Muscle of arm (tissue), 12 donors: ENCODE results near the gene PLEKHA6. TPM values are rescaled to one million over a fixed set of nuclear protein-coding genes. Genes with fewer than 3 reads are reported as not detected.
"Not testable (repeated sequence)": the region's sequence is repeated elsewhere in the genome, so short reads cannot be mapped to it uniquely, and the experiment has no call there.

ENCODE experiments used
- DNase-seq: peaks from one replicate; pipeline ENCODE4 v3.0.0-alpha.2; 2013
- polyA plus RNA-seq, 12 donors: library from polyadenylated mRNA; unstranded; fragments of 120-200 nt; gene quantifications; one replicate each; pipeline ENCODE4 v1.2.1, GENCODE V29; 2013; ENCODE audit not compliant: insufficient read length in 12 of 12

PLEKHA6 gene
- polyA plus RNA-seq, 12 donors: 2.2 to 18.5 (median 4.3) TPM; not detected in 1

- DNase-seq: no peak
Measured at GRCh38 chr1:204314171-204314892, 45.4 kb downstream of the PLEKHA6 start.

GRCh38 chr1:204313675-204314074 lies 46.1 kb downstream of the PLEKHA6 start:
- no peak for DNase-seq

DNA sequence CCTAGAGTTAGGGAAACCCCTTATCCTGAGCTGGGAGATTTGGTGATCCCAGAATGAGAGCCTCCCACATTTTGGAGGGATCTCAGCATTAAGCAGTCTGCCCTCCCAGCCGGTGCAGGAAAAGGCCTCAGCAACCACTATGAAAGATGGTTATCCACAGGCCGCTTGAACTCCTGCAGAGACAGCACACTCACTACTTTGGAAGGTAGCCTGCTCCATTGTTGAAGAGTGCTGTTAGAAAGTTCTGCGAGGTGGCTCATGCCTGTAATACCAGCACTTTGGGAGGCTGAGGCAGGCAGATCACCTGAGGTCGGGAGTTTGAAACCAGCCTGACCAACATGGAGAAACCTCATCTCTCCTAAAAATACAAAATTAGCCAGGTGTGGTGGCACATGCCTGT lies 48.8 kb downstream of the PLEKHA6 start:
- not testable (repeated sequence) for DNase-seq

DNA sequence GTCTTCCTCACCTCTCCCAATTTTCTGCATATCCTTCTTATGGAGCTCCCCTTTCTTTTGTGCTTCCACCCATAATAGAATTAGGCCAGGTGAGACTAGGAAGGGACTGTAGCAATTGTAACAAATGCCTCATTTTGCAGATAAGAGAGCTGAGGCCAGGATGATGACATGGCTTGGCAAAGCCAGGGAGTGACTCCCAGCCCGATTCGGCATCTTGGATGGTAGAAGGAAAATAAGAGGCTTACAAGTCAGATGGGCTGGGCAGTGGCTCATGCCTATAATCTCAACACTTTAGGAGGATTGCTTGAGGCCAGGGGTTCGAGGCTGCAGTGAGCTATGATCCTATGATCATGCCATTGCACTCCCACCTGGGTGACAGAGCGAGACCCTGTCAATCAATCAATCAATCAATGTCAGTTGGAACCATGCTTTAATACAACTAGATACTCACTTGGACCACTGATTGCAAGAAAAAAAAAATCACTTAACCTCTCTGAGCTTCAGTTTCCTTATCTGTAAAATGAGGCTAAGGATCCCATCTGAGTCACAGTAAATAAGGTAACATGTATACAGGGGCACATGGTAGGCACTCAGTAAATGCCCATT lies 51.6 kb downstream of the PLEKHA6 start:
- no peak for DNase-seq

DNA sequence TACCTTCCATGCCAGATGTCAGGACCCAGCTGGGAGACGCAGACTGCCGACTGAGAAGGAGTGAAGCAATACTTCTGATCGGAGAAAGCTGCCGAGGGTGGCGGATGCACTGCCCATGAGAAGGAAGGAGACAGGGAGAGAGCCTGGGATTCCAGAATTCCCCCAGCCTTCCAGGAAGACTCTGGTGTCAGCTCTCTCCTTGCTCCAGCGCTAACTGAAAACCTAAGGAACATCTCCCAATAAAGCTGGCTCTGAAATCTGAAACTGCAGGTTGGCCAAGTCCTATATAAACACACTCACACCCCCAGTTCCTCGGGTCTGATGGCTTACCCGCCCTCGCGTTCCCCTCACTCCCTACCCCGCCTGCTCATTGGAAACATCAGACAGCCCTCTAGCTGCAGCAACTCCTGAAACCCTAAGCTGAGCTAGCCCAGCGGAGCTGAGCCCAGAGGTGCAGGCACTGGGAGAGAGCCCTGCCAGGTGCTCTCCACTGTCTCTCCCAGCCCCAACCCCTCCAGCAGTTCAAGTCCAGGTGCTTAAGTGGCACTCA lies 52.3 kb downstream of the PLEKHA6 start:
- DNase-seq: peak; percentile 38

DNA sequence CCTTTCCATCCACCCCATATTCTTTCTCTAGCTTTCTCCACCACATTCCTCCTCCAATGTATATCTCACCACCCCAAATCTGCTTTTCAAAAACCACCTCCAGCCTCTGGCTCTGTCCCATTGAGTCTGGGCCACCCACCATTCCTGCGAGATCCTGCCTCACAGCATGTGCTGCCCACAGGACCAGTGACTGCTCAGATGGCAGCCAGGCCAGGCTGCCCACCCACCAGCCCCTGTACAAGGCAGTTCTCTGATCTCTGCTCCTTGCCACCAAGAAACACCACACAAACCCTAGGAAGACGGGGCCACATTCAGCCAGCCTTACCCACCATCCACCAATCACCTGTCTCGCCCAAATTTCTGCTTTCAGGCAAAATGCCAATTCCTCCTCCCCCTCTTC lies 53.7 kb downstream of the PLEKHA6 start:
- no peak for DNase-seq

DNA sequence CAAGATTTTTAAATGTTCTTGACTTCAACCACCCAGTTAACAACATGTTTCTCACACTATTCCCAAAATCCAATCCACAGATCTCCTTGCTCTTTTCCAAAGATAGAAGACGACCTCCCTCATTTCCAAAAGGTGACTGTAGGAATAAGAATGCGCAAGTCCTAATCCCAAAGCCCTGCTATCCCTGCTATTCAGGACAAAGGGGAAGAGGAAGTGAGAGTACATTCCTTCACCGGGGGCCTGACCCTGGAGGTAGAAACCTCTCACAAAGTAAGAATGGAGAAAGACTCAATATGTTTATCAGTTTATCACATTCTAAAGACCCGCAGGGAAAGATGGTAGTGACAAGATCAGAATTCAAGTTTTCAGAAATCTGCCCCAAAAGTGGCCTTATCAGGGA lies 55.7 kb downstream of the PLEKHA6 start:
- DNase-seq: no peak

DNA sequence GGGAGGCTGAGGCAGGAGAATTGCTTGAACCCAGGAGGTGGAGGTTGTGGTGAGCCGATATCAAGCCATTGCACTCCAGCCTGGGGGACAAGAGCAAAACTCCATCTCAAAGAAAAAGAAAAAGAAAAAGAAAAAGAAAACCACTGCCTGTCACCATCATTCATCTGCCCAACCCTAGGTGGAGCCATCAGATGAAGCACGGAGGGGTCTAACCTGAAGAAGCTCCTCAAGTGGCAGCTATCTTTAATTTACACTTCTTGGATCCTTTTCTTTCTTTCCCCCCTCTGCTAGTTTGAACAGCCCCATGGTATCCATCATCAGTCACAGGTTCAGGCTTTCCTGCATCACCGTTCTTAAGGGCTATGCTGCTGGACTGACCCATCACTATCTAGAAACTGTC lies 57.0 kb downstream of the PLEKHA6 start:
- DNase-seq: no peak

DNA sequence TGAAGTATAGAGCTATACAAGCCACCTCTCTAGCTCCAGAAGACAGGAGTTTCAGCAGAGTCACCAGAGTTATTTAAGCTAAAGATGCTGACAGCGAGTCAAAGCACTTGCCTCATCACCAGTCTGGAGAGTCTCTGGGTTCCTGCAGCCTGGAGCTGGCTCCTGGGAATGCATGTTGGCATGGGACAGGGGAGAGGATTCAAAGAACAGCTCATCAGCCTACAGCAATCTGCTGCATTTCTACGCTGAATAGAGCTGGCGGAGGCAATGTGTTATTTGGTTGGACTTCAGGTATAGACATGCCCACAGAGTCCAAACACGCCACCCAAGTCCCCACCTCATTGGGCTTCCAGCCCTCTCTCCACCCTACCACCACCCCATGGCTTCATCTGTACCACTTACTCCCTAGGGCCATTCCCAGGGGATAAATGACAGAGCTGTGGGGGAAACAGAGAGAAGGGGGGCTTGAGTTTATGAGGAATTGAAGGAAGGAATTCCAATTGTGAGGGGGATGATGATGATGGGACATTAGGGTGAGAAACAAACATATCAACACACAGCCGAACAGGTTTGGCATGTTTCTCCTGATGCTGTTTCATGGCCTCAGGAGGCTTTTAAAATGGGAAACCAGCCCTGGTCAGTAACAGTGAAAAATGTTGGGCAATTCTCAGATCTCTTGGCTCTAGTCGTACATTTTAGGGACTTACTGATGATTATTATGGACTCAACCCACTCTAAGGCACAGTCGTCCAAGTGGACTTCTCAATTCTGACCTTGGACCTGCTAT lies 58.4 kb downstream of the PLEKHA6 start:
- no peak for DNase-seq

DNA sequence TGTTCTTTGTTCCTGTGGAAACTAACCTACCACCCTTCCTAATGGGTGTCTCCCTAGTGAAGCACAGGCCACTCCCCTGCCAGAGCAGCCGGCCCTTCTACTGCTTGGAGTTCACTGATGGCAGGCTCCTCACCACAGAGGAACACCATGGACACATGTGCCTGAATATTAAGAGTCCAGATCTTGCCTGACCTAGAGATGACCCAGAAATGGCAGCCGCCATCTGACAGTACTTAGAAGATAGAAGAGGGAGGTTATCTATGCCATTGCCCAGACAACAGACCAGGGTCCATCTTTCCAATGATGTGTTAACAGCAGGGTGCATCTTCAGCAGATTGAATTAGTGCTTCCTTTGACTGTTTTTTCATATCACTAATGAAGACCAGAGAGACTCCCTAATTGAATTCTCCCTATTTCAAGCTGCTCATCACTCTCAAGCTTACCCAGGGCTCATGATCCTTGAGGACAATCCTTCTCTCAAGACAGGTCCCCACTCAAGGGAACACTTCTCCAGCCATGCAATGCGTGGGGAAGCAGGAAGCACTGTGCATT lies 59.8 kb downstream of the PLEKHA6 start:
- DNase-seq: no peak

- no peak for DNase-seq
Measured at GRCh38 chr1:204296431-204296988, 63.2 kb downstream of the PLEKHA6 start.

GRCh38 chr1:204295671-204296070 lies 64.1 kb downstream of the PLEKHA6 start:
- no peak for DNase-seq

DNA sequence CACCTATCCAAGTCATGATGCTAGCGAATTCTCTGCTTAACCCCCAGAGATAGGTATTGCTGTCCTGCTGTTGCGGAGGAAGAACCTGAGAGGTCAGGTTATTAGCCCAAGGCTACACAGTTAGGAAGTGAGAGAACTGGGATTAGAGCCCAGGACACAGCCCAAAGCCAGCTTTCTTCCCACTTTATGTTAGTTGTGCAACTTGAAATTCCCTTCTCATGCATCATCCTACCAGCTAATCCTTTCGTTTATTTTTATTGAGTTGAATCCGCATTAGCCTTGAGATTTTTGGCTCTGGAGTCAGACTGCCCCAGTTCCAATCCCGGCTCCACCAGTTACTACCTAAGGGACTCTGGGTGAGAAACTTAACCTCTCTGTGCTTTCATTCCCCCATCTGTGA lies 65.4 kb downstream of the PLEKHA6 start:
- peak; percentile 43 for DNase-seq

GRCh38 chr1:204293605-204294337 lies 66.0 kb downstream of the PLEKHA6 start:
- DNase-seq: peak; percentile 26

GRCh38 chr1:204292740-204293139 lies 67.0 kb downstream of the PLEKHA6 start:
- peak; percentile 16 for DNase-seq

DNA sequence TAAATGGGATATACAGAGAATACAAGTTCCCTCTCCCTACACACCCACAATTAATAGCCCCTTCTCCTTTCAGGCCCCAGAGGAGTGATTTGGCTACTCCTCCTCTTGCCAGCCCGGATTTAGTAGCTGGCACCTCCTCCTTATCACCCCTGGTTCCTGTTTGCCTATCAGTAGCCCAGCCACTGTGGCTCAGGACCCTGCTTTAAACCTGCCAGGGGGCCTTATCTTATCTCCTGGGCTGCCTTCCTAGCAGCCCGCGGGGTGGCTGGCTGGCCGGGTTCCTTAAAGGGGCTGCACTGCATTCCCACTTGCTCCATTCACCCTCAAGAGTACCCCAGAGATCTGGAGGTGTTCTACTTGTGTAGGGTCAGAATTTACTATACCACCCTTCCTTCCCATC lies 70.4 kb downstream of the PLEKHA6 start:
- no peak for DNase-seq

- DNase-seq: no peak
Measured at GRCh38 chr1:204288021-204288588, 71.6 kb downstream of the PLEKHA6 start.

GRCh38 chr1:204287466-204287891 lies 72.2 kb downstream of the PLEKHA6 start:
- DNase-seq: no peak

GRCh38 chr1:204286831-204287421 lies 72.8 kb downstream of the PLEKHA6 start:
- DNase-seq: no peak

GRCh38 chr1:204286315-204286714 lies 73.4 kb downstream of the PLEKHA6 start:
- DNase-seq: no peak
